Endodermal cell (in vitro differentiated cells): ENCODE data around the gene UBE2G1. TPM values are rescaled to one million over a fixed set of nuclear protein-coding genes. Genes with fewer than 3 reads are reported as not detected.
"Not testable (repeated sequence)": the region's sequence is repeated elsewhere in the genome, so short reads cannot be mapped to it uniquely, and the experiment has no call there.

ENCODE experiments used
- DNase-seq: peaks from one replicate; pipeline ENCODE4 v3.0.0-alpha.2; 2017
- H3K27ac ChIP-seq: 2 replicates; pipeline ENCODE4 v1.5.1; 2013; ENCODE audit warnings: mild to moderate bottlenecking, low read depth, low read length, moderate library complexity
- H3K27me3 ChIP-seq: 2 replicates; pipeline ENCODE4 v1.6.1; 2013; ENCODE audit warnings: mild to moderate bottlenecking, low read length, moderate library complexity; ENCODE audit not compliant: insufficient read depth, control insufficient read depth, poor library complexity, severe bottlenecking
- H3K36me3 ChIP-seq: 2 replicates; pipeline ENCODE4 v1.7.0; 2013; ENCODE audit warnings: mild to moderate bottlenecking, low read length, moderate library complexity; ENCODE audit not compliant: control insufficient read depth, insufficient read depth
- H3K4me1 ChIP-seq: one replicate; pipeline ENCODE4 v1.7.0; 2013; ENCODE audit warnings: low read length; ENCODE audit not compliant: control insufficient read depth, insufficient read depth
- H3K4me3 ChIP-seq: 2 replicates; pipeline ENCODE4 v1.5.1; 2013; ENCODE audit warnings: mild to moderate bottlenecking, low read length, moderate library complexity
- H3K9ac ChIP-seq: 2 replicates; pipeline ENCODE4 v1.6.1; 2013; ENCODE audit warnings: mild to moderate bottlenecking, low read length, moderate library complexity; ENCODE audit not compliant: poor library complexity, severe bottlenecking; ENCODE audit errors: extremely low read depth
- H3K9me3 ChIP-seq: 2 replicates; pipeline ENCODE4 v1.6.1; 2013; ENCODE audit warnings: mild to moderate bottlenecking, low read length, moderate library complexity; ENCODE audit not compliant: control insufficient read depth
- H3K27ac Mint-ChIP-seq: 2 replicates; pipeline ENCODE4 v1.8.0; 2020; ENCODE audit warnings: mixed read lengths
- H3K27me3 Mint-ChIP-seq: 2 replicates; pipeline ENCODE4 v1.8.0; 2021; ENCODE audit warnings: mild to moderate bottlenecking, mixed read lengths; ENCODE audit not compliant: insufficient read depth
- H3K36me3 Mint-ChIP-seq: 2 replicates; pipeline ENCODE4 v1.8.0; 2020; ENCODE audit warnings: low read depth, mixed read lengths
- H3K4me1 Mint-ChIP-seq: 2 replicates; pipeline ENCODE4 v1.8.0; 2020; ENCODE audit warnings: mixed read lengths
- H3K4me3 Mint-ChIP-seq: 2 replicates; pipeline ENCODE4 v1.8.0; 2020; ENCODE audit warnings: mild to moderate bottlenecking, moderate library complexity, mixed read lengths
- H3K9me3 Mint-ChIP-seq: 2 replicates; pipeline ENCODE4 v1.8.0; 2020; ENCODE audit warnings: mild to moderate bottlenecking, mixed read lengths
- CTCF ChIP-seq: fragments of 200-600 bp; sonication (generic); conservative IDR thresholded peaks from 2 replicates; pipeline ENCODE4 v1.5.0; 2021; ENCODE audit warnings: antibody characterized with exemption, mild to moderate bottlenecking
- WGBS, 2 experiments: methylation state at CpG; one replicate each; pipeline versions ENCODE4 v1.1.5 to v1.1.7; 2013; ENCODE audit warnings: missing lambda C conversion rate in 2 of 2, mixed read lengths in 1 of 2; ENCODE audit not compliant: insufficient coverage in 1 of 2, insufficient read length in 1 of 2; 5-methylcytosine and 5-hydroxymethylcytosine counted together
- total RNA-seq, 2 donors: library from RNA; stranded (reverse); fragmentation: NEBNext Ultra II Directional in 1 of 2; extraction: Animal tissue kit (Norgen Biotek cat#: 25700) in 1 of 2; gene quantifications; 2 replicates in 1 of 2; 3 replicates in 1 of 2; pipeline ENCODE4 v1.2.1, GENCODE V29; 2021

UBE2G1 gene
- total RNA-seq, 2 donors from 2014 or later, result 85.5 to 104 TPM

GRCh38 chr17:4369557-4370230 is 3.2 kb upstream of the UBE2G1 start:
- no peaks in the 10 kb centered on the region for H3K9me3 ChIP-seq
- H3K4me3 Mint-ChIP-seq, result no peak overlapping the region
- no peaks in the 10 kb centered on the region for H3K9me3 Mint-ChIP-seq
- peaks cover 3% of the 10 kb centered on the region for H3K36me3 Mint-ChIP-seq
- no peak overlapping the region for H3K4me3 ChIP-seq
- H3K4me1 ChIP-seq, result no peaks in the 10 kb centered on the region
- WGBS, 2 experiments, result 87 to 93% methylated on average over 12 to 16 of the region's 16 CpGs
- no peaks in the 10 kb centered on the region for H3K36me3 ChIP-seq
- H3K27me3 ChIP-seq, result no peaks in the 10 kb centered on the region
- H3K27ac Mint-ChIP-seq, result no peak overlapping the region
- peaks cover 4% of the 10 kb centered on the region for H3K4me1 Mint-ChIP-seq
- DNase-seq, result no peak
- TF ChIP-seq CTCF, result no peak
- H3K9ac ChIP-seq, result no peak overlapping the region
- H3K27me3 Mint-ChIP-seq, result no peaks in the 10 kb centered on the region
- no peak overlapping the region for H3K27ac ChIP-seq

GRCh38 chr17:4368341-4368740 is 1.9 kb upstream of the UBE2G1 start:
- H3K27ac ChIP-seq, result no peak overlapping the region

GRCh38 chr17:4367177-4367576 is 702 bp upstream of the UBE2G1 start:
- peaks cover 12% of the 10 kb centered on the region for H3K36me3 ChIP-seq
- H3K9me3 Mint-ChIP-seq, DNase-seq, H3K9me3 ChIP-seq, H3K27me3 ChIP-seq, H3K4me1 ChIP-seq, H3K4me1 Mint-ChIP-seq, H3K9ac ChIP-seq, H3K27me3 Mint-ChIP-seq, H3K4me3 ChIP-seq: not testable (repeated sequence)
- TF ChIP-seq CTCF, result peak; percentile 20
- H3K36me3 Mint-ChIP-seq, result peaks cover 18% of the 10 kb centered on the region
- H3K4me3 Mint-ChIP-seq, result peak overlapping the region; percentile 73
- H3K27ac ChIP-seq, result peak overlapping the region; percentile 81
- H3K27ac Mint-ChIP-seq, result peak overlapping the region; percentile 86
- whole genome bisulfite sequencing, 2 experiments, result 98 to 100% methylated on average over 7 to 10 of the region's 10 CpGs

More at GRCh38 chr17:4368341-4368740, 1.9 kb upstream of the UBE2G1 start:
- H3K9me3 Mint-ChIP-seq, result no peaks in the 10 kb centered on the region
- Histone ChIP-seq H3K4me1 (no peaks in the 10 kb centered on the region), H3K27me3 (no peaks in the 10 kb centered on the region), H3K4me3 (no peak overlapping the region), H3K9me3 (no peaks in the 10 kb centered on the region), H3K9ac (no peak overlapping the region), H3K36me3 (peaks cover under 1% of the 10 kb centered on the region)
- no peak overlapping the region for H3K27ac Mint-ChIP-seq
- DNase-seq, result no peak
- no peak overlapping the region for H3K4me3 Mint-ChIP-seq
- H3K4me1 Mint-ChIP-seq, result peaks cover 6% of the 10 kb centered on the region
- peaks cover 7% of the 10 kb centered on the region for H3K36me3 Mint-ChIP-seq
- WGBS, 2 experiments, result 91 to 92% methylated on average over 4 to 5 of the region's 5 CpGs
- no peaks in the 10 kb centered on the region for H3K27me3 Mint-ChIP-seq
- TF ChIP-seq CTCF, result no peak
